Liver (tissue), 9 donors: ENCODE data around the gene PGM5. TPM values are rescaled to one million over a fixed set of nuclear protein-coding genes. Genes with fewer than 3 reads are reported as not detected.

Experiments used
- DNase-seq: peaks from one replicate; pipeline ENCODE4 v3.0.0-alpha.2; 2017; ENCODE audit warnings: low spot score
- H3K27ac ChIP-seq, 2 donors: one replicate each; pipeline ENCODE4 v1.7.0; 2013; ENCODE audit warnings: inconsistent platforms in 2 of 2, low read length in 2 of 2, control low read depth in 1 of 2, low read depth in 1 of 2, mild to moderate bottlenecking in 1 of 2
- H3K27me3 ChIP-seq, 4 donors: one replicate each; pipeline versions ENCODE4 v1.6.1 to v1.7.0; 2013; ENCODE audit warnings: low read length in 3 of 4, inconsistent platforms in 1 of 4, mild to moderate bottlenecking in 1 of 4, moderate library complexity in 1 of 4; ENCODE audit not compliant: control insufficient read depth in 4 of 4, insufficient read depth in 4 of 4
- H3K36me3 ChIP-seq, 4 donors: one replicate each; pipeline versions ENCODE4 v1.6.1 to v1.7.0; 2013; ENCODE audit warnings: low read length in 3 of 4, mild to moderate bottlenecking in 3 of 4, low read depth in 1 of 4, moderate library complexity in 1 of 4; ENCODE audit not compliant: control insufficient read depth in 4 of 4, insufficient read depth in 3 of 4
- H3K4me1 ChIP-seq, 4 donors: one replicate each; pipeline versions ENCODE4 v1.6.1 to v1.7.0; 2013; ENCODE audit warnings: low read length in 3 of 4, mild to moderate bottlenecking in 3 of 4, moderate library complexity in 1 of 4; ENCODE audit not compliant: control insufficient read depth in 4 of 4, insufficient read depth in 4 of 4
- H3K4me3 ChIP-seq, 3 donors: one replicate each; pipeline versions ENCODE4 v1.6.1 to v1.7.0; 2013; ENCODE audit warnings: low read length in 3 of 3, control low read depth in 1 of 3, low read depth in 1 of 3, mild to moderate bottlenecking in 1 of 3
- H3K9ac ChIP-seq, 2 donors: one replicate each; pipeline ENCODE4 v1.7.0; 2013; ENCODE audit warnings: low read length in 2 of 2, mild to moderate bottlenecking in 2 of 2, moderate library complexity in 2 of 2, control low read depth in 1 of 2, low read depth in 1 of 2
- H3K9me3 ChIP-seq, 4 donors: one replicate each; pipeline versions ENCODE4 v1.6.1 to v1.7.0; 2013; ENCODE audit warnings: low read length in 3 of 4; ENCODE audit not compliant: control insufficient read depth in 4 of 4
- ATF3 ChIP-seq: IDR thresholded peaks from 2 replicates; pipeline ENCODE4 v1.6.1; 2016; ENCODE audit warnings: antibody characterized with exemption
- CTCF ChIP-seq: fragments of 150-350 bp; IDR thresholded peaks from 2 replicates; pipeline ENCODE4 v1.5.1; 2017; ENCODE audit warnings: improper control_type of control experiment, low read depth, low read length; ENCODE audit not compliant: missing input control
- EGR1 ChIP-seq, 2 donors: IDR thresholded peaks; 2 replicates each; pipeline ENCODE4 v1.6.1; 2016 to 2018; ENCODE audit warnings: antibody characterized with exemption in 2 of 2, low read depth in 2 of 2
- FOXA1 ChIP-seq: IDR thresholded peaks from 2 replicates; pipeline ENCODE4 v1.6.1; 2016; ENCODE audit warnings: antibody characterized with exemption
- FOXA2 ChIP-seq: IDR thresholded peaks from 2 replicates; pipeline ENCODE4 v1.6.1; 2016; ENCODE audit warnings: antibody characterized with exemption
- GABPA ChIP-seq, 2 donors: IDR thresholded peaks in 1 of 2; conservative IDR thresholded peaks in 1 of 2; 2 replicates each; pipeline ENCODE4 v1.6.1; 2016; ENCODE audit warnings: antibody characterized with exemption in 2 of 2, mild to moderate bottlenecking in 1 of 2, moderate library complexity in 1 of 2
- HNF4A ChIP-seq, 2 donors: conservative IDR thresholded peaks; 2 replicates each; pipeline ENCODE4 v1.6.1; 2016; ENCODE audit warnings: antibody characterized with exemption in 2 of 2, mild to moderate bottlenecking in 2 of 2
- JUND ChIP-seq, 2 donors: IDR thresholded peaks; 2 replicates each; pipeline ENCODE4 v1.6.1; 2016; ENCODE audit warnings: antibody characterized with exemption in 2 of 2
- MAX ChIP-seq: IDR thresholded peaks from 2 replicates; pipeline ENCODE4 v1.6.1; 2016; ENCODE audit warnings: antibody characterized with exemption
- RAD21 ChIP-seq, 2 donors: IDR thresholded peaks; 2 replicates each; pipeline ENCODE4 v1.6.1; 2016; ENCODE audit warnings: antibody characterized with exemption in 2 of 2, mild to moderate bottlenecking in 2 of 2
- REST ChIP-seq: IDR thresholded peaks from 2 replicates; pipeline ENCODE4 v1.6.1; 2016; ENCODE audit warnings: antibody characterized with exemption, mild to moderate bottlenecking
- RXRA ChIP-seq, 2 donors: IDR thresholded peaks; 2 replicates each; pipeline ENCODE4 v1.6.1; 2017 to 2018; ENCODE audit warnings: antibody characterized with exemption in 2 of 2, mild to moderate bottlenecking in 1 of 2
- SP1 ChIP-seq: IDR thresholded peaks from 2 replicates; pipeline ENCODE4 v1.6.1; 2018; ENCODE audit warnings: antibody characterized with exemption, mild to moderate bottlenecking
- TAF1 ChIP-seq: conservative IDR thresholded peaks from 2 replicates; pipeline ENCODE4 v1.6.1; 2016; ENCODE audit warnings: antibody characterized with exemption, mild to moderate bottlenecking
- YY1 ChIP-seq: IDR thresholded peaks from 2 replicates; pipeline ENCODE4 v1.6.1; 2016; ENCODE audit warnings: antibody characterized with exemption, mild to moderate bottlenecking
- ZBTB33 ChIP-seq: IDR thresholded peaks from 2 replicates; pipeline ENCODE4 v1.6.1; 2016; ENCODE audit warnings: antibody characterized with exemption
- WGBS: extraction: QIAGEN DNeasy Blood & Tissue Kit; methylation state at CpG from one replicate; pipeline ENCODE4 v1.1.7; 2013; 5-methylcytosine and 5-hydroxymethylcytosine counted together
- polyA plus RNA-seq, 2 donors: library from polyadenylated mRNA; stranded (reverse) in 1 of 2; unstranded in 1 of 2; fragments of 200-250 nt in 1 of 2; fragments of >200 nt in 1 of 2; fragmentation: Nextera tagmentation in 1 of 2; extraction: Ambion mirVana in 1 of 2; gene quantifications; one replicate each; pipeline versions ENCODE4 v1.2.1 to v1.2.3, GENCODE V29; 2013 to 2015
- total RNA-seq, 2 donors: library from RNA; depleted of rRNA; stranded (reverse); fragments of >200 nt; gene quantifications; one replicate each; pipeline ENCODE4 v1.2.3, GENCODE V29; 2014
- donor health status: healthy.
- donor health status: healthy.
- donor health status: healthy.
- donor health status: healthy.
- donor health status: healthy.

PGM5 gene
- total and polyA plus RNA-seq, 4 donors = 0.63 to 8.5 (median 2.2) TPM

GRCh38 chr9:68515326-68516017, 159.1 kb downstream of the PGM5 start (continued):
- no peak for TF ChIP-seq MAX

GRCh38 chr9:68522131-68522530, 165.7 kb downstream of the PGM5 start:
- no peak for DNase-seq
- Histone ChIP-seq H3K27ac (no peak overlapping the region), H3K9ac (no peak overlapping the region)

GRCh38 chr9:68522954-68523353, 166.5 kb downstream of the PGM5 start:
- TF ChIP-seq TAF1 (no peak), CTCF (no peak), FOXA2 (no peak), ZBTB33 (no peak), HNF4A (conservative IDR thresholded peaks at IDR 0.05) (no peak), JUND (IDR thresholded peaks at IDR 0.05) (no peak), YY1 (no peak), ATF3 (no peak), GABPA (IDR thresholded peaks at IDR 0.05 in 1 of 2, conservative IDR thresholded peaks at IDR 0.05 in 1 of 2) (no peak), RXRA (IDR thresholded peaks at IDR 0.05) (no peak), FOXA1 (no peak)
- Histone ChIP-seq H3K4me3 (no peak overlapping the region), H3K9ac (no peak overlapping the region), H3K27me3 (no peaks in the 10 kb centered on the region), H3K27ac (no peak overlapping the region), H3K9me3 (no peaks in the 10 kb centered on the region), H3K4me1 (no peaks in the 10 kb centered on the region), H3K36me3 (no peaks in the 10 kb centered on the region)
- no peak for DNase-seq
- 89% methylated on average over 3 of the region's 3 CpGs for WGBS

More at GRCh38 chr9:68522131-68522530, 165.7 kb downstream of the PGM5 start:
- Histone ChIP-seq H3K27me3 (no peaks in the 10 kb centered on the region), H3K36me3 (no peaks in the 10 kb centered on the region), H3K4me1 (no peaks in the 10 kb centered on the region), H3K4me3 (no peak overlapping the region), H3K9me3 (no peaks in the 10 kb centered on the region)
- TF ChIP-seq REST (no peak), SP1 (no peak), RAD21 (IDR thresholded peaks at IDR 0.05) (no peak), EGR1 (IDR thresholded peaks at IDR 0.05; ENCODE audit: low read depth in 2 of 2) (no peak), GABPA (IDR thresholded peaks at IDR 0.05 in 1 of 2, conservative IDR thresholded peaks at IDR 0.05 in 1 of 2) (no peak)
- 60% methylated on average over 4 of the region's 4 CpGs for WGBS
